GM12878 (cell line): ENCODE results near the gene YPEL3. TPM values are rescaled to one million over a fixed set of nuclear protein-coding genes. Genes with fewer than 3 reads are reported as not detected.

Experiments used
- ATAC-seq: fragments of 200-7000 bp; cut with Tn5 transposase; 3 replicates; pipeline ENCODE4 v1.9.1; 2020; ENCODE audit warnings: mild to moderate bottlenecking, moderate library complexity
- BruUV-seq: library from RNA; stranded (reverse); fragments of 400-500 nt; replicated peaks from 2 replicates; lab custom pipeline; 2021; lab: Mats Ljungman, UMichigan
- CTCF ChIA-PET: fragments of 300-600 bp; sonication (Branson Sonifier 250); formaldehyde crosslinking; extraction: SDS; loops from one replicate; lab custom pipeline; 2021; ENCODE audit warnings: inconsistent platforms; lab: Yijun Ruan, JAX
- POLR2A ChIA-PET: fragments of 350-600 bp; formaldehyde crosslinking; extraction: SDS; loops from one replicate; lab custom pipeline; 2021; ENCODE audit warnings: inconsistent platforms; lab: Charles Lee
- RAD21 ChIA-PET: fragments of 300-600 bp; sonication (Branson Sonifier 250); formaldehyde crosslinking; loops from one replicate; lab custom pipeline; 2023; ENCODE audit warnings: antibody characterized with exemption; ENCODE audit not compliant: unreplicated experiment; lab: Charles Lee
- SMC1A ChIA-PET: fragments of 300-600 bp; sonication (Branson Sonifier 250); formaldehyde crosslinking; loops from one replicate; lab custom pipeline; 2023; ENCODE audit not compliant: unreplicated experiment, uncharacterized antibody; lab: Charles Lee
- DNase-seq: peaks from one replicate; pipeline ENCODE4 v3.0.0-alpha.2; 2011; ENCODE audit warnings: low read depth, low spot score
- FAIRE-seq: peaks from 3 replicates; lab custom pipeline; 2011; peaks lifted over from hg19 to GRCh38; lab: Jason Lieb, UNC
- H2AFZ ChIP-seq: 2 replicates; pipeline ENCODE4 v1.6.0; 2011; ENCODE audit warnings: low read depth, low read length, control low read depth; ENCODE audit not compliant: control insufficient read depth
- H3K27ac ChIP-seq: 2 replicates; pipeline ENCODE4 v1.5.1; 2011; ENCODE audit warnings: control low read depth; ENCODE audit not compliant: control insufficient read depth, insufficient read depth
- H3K27me3 ChIP-seq, 2 experiments: replicated peaks in 1 of 2; 2 replicates each; pipeline versions ENCODE4 v1.6.0 to v1.6.1; 2011; ENCODE audit warnings: low read length in 1 of 2; ENCODE audit not compliant: control insufficient read depth in 2 of 2, insufficient read depth in 2 of 2
- H3K36me3 ChIP-seq, 2 experiments: 2 replicates each; pipeline ENCODE4 v1.5.1; 2011; ENCODE audit warnings: low read length in 1 of 2; ENCODE audit not compliant: control insufficient read depth in 2 of 2, insufficient read depth in 2 of 2
- H3K4me1 ChIP-seq: 2 replicates; pipeline ENCODE4 v1.6.1; 2011; ENCODE audit warnings: mild to moderate bottlenecking, low read length, moderate library complexity, mixed read lengths; ENCODE audit not compliant: control insufficient read depth, insufficient read depth
- H3K4me2 ChIP-seq: 2 replicates; pipeline ENCODE4 v1.6.0; 2011; ENCODE audit warnings: control low read depth; ENCODE audit not compliant: control insufficient read depth, insufficient read depth
- H3K4me3 ChIP-seq: fragments of 200-600 bp; sonication (generic); 2 replicates; pipeline ENCODE4 v1.5.1; 2016
- H3K79me2 ChIP-seq: 2 replicates; pipeline ENCODE4 v1.6.0; 2011; ENCODE audit warnings: low read length; ENCODE audit not compliant: control insufficient read depth, insufficient read depth
- H3K9ac ChIP-seq: 2 replicates; pipeline ENCODE4 v1.8.0; 2011; ENCODE audit warnings: low read length, control low read depth, mixed read lengths; ENCODE audit not compliant: control insufficient read depth, insufficient read depth
- H3K9me3 ChIP-seq: replicated peaks from 3 replicates; pipeline ENCODE4 v1.5.1; 2011; ENCODE audit warnings: mild to moderate bottlenecking, low read length; ENCODE audit not compliant: control insufficient read depth, insufficient read depth
- H4K20me1 ChIP-seq: 2 replicates; pipeline ENCODE4 v1.6.0; 2011; ENCODE audit not compliant: control insufficient read depth, insufficient read depth
- CHD1 ChIP-seq: IDR thresholded peaks from 2 replicates; pipeline ENCODE4 v1.6.1; 2012; ENCODE audit warnings: low read depth, low read length, improper control_type of control experiment
- RELA ChIP-seq: fragments of 450-650 bp; IDR thresholded peaks from 2 replicates; pipeline ENCODE4 v1.8.0; 2014; ENCODE audit warnings: borderline replicate concordance; ENCODE audit not compliant: partially characterized antibody
- SMAD1 ChIP-seq: fragments of 450-650 bp; IDR thresholded peaks from 2 replicates; pipeline ENCODE4 v1.6.1; 2018; ENCODE audit warnings: mild to moderate bottlenecking, low read depth; ENCODE audit not compliant: partially characterized antibody
- STAT1 ChIP-seq: fragments of 450-650 bp; conservative IDR thresholded peaks from 2 replicates; pipeline ENCODE4 v1.6.1; 2014; ENCODE audit warnings: antibody characterized with exemption, mild to moderate bottlenecking
- ZNF384 ChIP-seq: IDR thresholded peaks from 2 replicates; pipeline ENCODE4 v1.6.1; 2012; ENCODE audit warnings: low read depth, mild to moderate bottlenecking, low read length, improper control_type of control experiment, borderline replicate concordance
- WGBS: methylation state at CpG from one replicate; pipeline ENCODE4 v1.1.6; 2016; ENCODE audit warnings: low lambda C conversion rate; ENCODE audit not compliant: insufficient replicate concordance, insufficient coverage; ENCODE audit errors: missing lambda C conversion rate; 5-methylcytosine and 5-hydroxymethylcytosine counted together
- in situ Hi-C: fragments of 300-500 bp; cut with MboI; formaldehyde crosslinking; loops from 9 replicates; pipeline ENCODE4 v1.14.3; 2018; ENCODE audit warnings: mixed read lengths
- intact Hi-C: fragments of 100-400 bp; cut with micrococcal nuclease; formaldehyde crosslinking; loops from one replicate; pipeline ENCODE4 v1.14.2; 2022; ENCODE audit not compliant: unreplicated experiment
- polyA plus RNA-seq, 11 experiments: library from polyadenylated mRNA; depleted of rRNA in 4 of 11; unstranded in 6 of 11; stranded (reverse) in 5 of 11; fragments of >200 nt; fragmentation: Nextera tagmentation in 4 of 11; fragmentation: Illumina TruSeq in 1 of 11; extraction: Ambion mirVana in 4 of 11; extraction: Trizol in 1 of 11; gene quantifications; 1 replicate in 1 of 11; 2 replicates in 10 of 11; pipeline versions ENCODE4 v1.2.1 to v1.2.3, GENCODE V29; 2011 to 2016; ENCODE audit warnings: inconsistent platforms in 2 of 11, missing spikeins in 2 of 11, low read depth in 1 of 11
- total RNA-seq, 4 experiments: library from RNA; depleted of rRNA in 3 of 4; stranded (reverse); fragments of >200 nt in 3 of 4; fragmentation: Illumina TruSeq in 1 of 4; extraction: Trizol in 1 of 4; gene quantifications; 2 replicates each; pipeline versions ENCODE4 v1.2.1 to v1.2.3, GENCODE V29; 2013 to 2021
- TF ChIP-seq, protein P1 (sequence below): fragments of 450-650 bp; IDR thresholded peaks from 2 replicates; pipeline ENCODE4 v1.6.1; 2017; ENCODE audit warnings: mild to moderate bottlenecking, moderate library complexity

The YPEL3 gene
- total and polyA plus RNA-seq, 10 of the 15 experiments (the other 5 are each of a cell fraction or from before 2014, with no cell fraction given) = 1.3 to 22.0 (median 12.1) TPM

DNA sequence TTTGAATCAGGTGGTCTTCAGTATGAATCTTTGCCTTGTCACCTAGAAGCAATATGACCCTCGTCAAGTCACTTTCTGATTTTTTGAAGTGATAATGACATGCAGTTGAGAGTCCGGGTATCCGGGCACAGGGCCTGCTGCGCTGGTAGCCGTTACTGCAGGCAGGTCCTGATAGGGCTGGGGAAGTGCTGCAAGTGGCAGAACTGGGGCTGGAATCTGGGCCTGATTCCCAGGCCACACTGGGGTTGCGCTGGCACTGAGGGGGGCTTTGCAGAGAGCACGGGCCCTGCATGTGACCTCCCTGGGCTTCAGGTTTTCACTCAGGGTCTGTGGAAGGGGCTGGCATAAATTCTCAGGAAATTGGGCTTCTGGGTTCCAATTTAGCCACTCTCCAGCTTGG lies 17.3 kb downstream of the YPEL3 start:
- H4K20me1 ChIP-seq = 0 out of 2 replicates have a peak, but pooled peaks cover 2% of the 10 kb centered on the region
- H3K36me3 ChIP-seq = peaks cover 15 to 24% of the 10 kb centered on the region in 2 experiments
- ATAC-seq (no peak), FAIRE-seq (no peak), DNase-seq (no peak)
- POLR2A ChIA-PET = interaction anchor here (0.5 kb wide), 1 partner anchor 101 kb away, joined by 3 read pairs; no protein-coding TSS in a partner anchor
- H3K4me2 ChIP-seq = peak overlapping the region; percentile 25; the same call in 1 of the 2 replicates
- no peaks in the 10 kb centered on the region for H3K27me3 ChIP-seq
- SMC1A ChIA-PET = interaction anchor here (0.6 to 1.2 kb wide), 2 partner anchors 12 to 288 kb away, joined by 3 read pairs; partner anchors contain the start of gene KIF22
- peaks cover 10% of the 10 kb centered on the region for H3K4me1 ChIP-seq
- H2AFZ ChIP-seq = no peak overlapping the region
- intact Hi-C loops (no loop called here), in situ Hi-C loops (loop anchor here (25.0 kb wide), 1 partner anchor 1809 kb away; no protein-coding TSS in a partner anchor)
- 100% methylated on average over 7 of the region's 7 CpGs for WGBS
- H3K9ac ChIP-seq = no peak overlapping the region
- peaks cover 40% of the 10 kb centered on the region for H3K79me2 ChIP-seq
- H3K4me3 ChIP-seq = no peak overlapping the region
- BruUV-seq = no TSS peak
- CTCF ChIA-PET = no interaction called here
- TF ChIP-seq, protein P1, sequence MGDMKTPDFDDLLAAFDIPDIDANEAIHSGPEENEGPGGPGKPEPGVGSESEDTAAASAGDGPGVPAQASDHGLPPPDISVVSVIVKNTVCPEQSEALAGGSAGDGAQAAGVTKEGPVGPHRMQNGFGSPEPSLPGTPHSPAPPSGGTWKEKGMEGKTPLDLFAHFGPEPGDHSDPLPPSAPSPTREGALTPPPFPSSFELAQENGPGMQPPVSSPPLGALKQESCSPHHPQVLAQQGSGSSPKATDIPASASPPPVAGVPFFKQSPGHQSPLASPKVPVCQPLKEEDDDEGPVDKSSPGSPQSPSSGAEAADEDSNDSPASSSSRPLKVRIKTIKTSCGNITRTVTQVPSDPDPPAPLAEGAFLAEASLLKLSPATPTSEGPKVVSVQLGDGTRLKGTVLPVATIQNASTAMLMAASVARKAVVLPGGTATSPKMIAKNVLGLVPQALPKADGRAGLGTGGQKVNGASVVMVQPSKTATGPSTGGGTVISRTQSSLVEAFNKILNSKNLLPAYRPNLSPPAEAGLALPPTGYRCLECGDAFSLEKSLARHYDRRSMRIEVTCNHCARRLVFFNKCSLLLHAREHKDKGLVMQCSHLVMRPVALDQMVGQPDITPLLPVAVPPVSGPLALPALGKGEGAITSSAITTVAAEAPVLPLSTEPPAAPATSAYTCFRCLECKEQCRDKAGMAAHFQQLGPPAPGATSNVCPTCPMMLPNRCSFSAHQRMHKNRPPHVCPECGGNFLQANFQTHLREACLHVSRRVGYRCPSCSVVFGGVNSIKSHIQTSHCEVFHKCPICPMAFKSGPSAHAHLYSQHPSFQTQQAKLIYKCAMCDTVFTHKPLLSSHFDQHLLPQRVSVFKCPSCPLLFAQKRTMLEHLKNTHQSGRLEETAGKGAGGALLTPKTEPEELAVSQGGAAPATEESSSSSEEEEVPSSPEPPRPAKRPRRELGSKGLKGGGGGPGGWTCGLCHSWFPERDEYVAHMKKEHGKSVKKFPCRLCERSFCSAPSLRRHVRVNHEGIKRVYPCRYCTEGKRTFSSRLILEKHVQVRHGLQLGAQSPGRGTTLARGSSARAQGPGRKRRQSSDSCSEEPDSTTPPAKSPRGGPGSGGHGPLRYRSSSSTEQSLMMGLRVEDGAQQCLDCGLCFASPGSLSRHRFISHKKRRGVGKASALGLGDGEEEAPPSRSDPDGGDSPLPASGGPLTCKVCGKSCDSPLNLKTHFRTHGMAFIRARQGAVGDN = no peak
- TF ChIP-seq ZNF384 (no peak), CHD1 (no peak), SMAD1 (no peak), RELA (no peak), STAT1 (no peak)
- no peaks in the 10 kb centered on the region for H3K9me3 ChIP-seq
- RAD21 ChIA-PET = no interaction called here
- H3K27ac ChIP-seq = no peak overlapping the region
